ENCODE results near the gene THAP4. TPM values are rescaled to one million over a fixed set of nuclear protein-coding genes. Genes with fewer than 3 reads are reported as not detected.

THAP4 gene
- total and polyA plus RNA-seq, 2 of the 13 experiments (the other 11 are each of a cell fraction or from before 2014, with no cell fraction given), result 59.7 to 75.7 TPM

GRCh38 chr2:241609859-241610793 is 26.8 kb downstream of the THAP4 start (continued):
- peak; percentile 81 for TF ChIP-seq KMT2A (CRISPR knock-in tag; IDR thresholded peaks at IDR 0.05)
- peak; percentile 96 for TF ChIP-seq TARDBP (CRISPR knock-in tag; IDR thresholded peaks at IDR 0.05)
- peak; percentile 95 for TF ChIP-seq ZNF772 (CRISPR knock-in tag; IDR thresholded peaks at IDR 0.05)
- peak; percentile 98 for TF ChIP-seq ZNF687 (CRISPR knock-in tag; IDR thresholded peaks at IDR 0.05)
- peak; percentile 53 for TF ChIP-seq RERE (CRISPR knock-in tag; IDR thresholded peaks at IDR 0.05; ENCODE audit: low read depth)
- TF ChIP-seq KLF16 (CRISPR knock-in tag; IDR thresholded peaks at IDR 0.05), result peak in 1 of 2 experiments; percentile 85; a peak in 2 of 4 replicates
- TF ChIP-seq KLF12 (CRISPR knock-in tag; IDR thresholded peaks at IDR 0.05; ENCODE audit: borderline replicate concordance), result peak; percentile 95
- peak; percentile 48 for TF ChIP-seq SRSF1 (optimal IDR thresholded peaks at IDR 0.05; ENCODE audit: low read depth, low read length)
- peak; percentile 56; the same call in 1 of the 2 replicates for TF ChIP-seq ZNF124 (CRISPR knock-in tag; IDR thresholded peaks at IDR 0.05)
- TF ChIP-seq KLF6 (CRISPR knock-in tag; IDR thresholded peaks at IDR 0.05), result peak; percentile 94
- peak; percentile 50; the same call in 1 of the 2 replicates for TF ChIP-seq TFE3 (CRISPR knock-in tag; IDR thresholded peaks at IDR 0.05)
- no peak; the same call in none of the 2 replicates for TF ChIP-seq POGZ (CRISPR knock-in tag; IDR thresholded peaks at IDR 0.05)
- TF ChIP-seq ZNF777 (CRISPR knock-in tag; IDR thresholded peaks at IDR 0.05), result no peak
- peak; percentile 58 for TF ChIP-seq ZNF746 (CRISPR knock-in tag; IDR thresholded peaks at IDR 0.05)
- TF ChIP-seq RXRB (CRISPR knock-in tag; IDR thresholded peaks at IDR 0.05; ENCODE audit: borderline replicate concordance), result peak; percentile 59; the same call in 1 of the 2 replicates
- TF ChIP-seq SAFB2 (CRISPR knock-in tag; IDR thresholded peaks at IDR 0.05; ENCODE audit: borderline replicate concordance, low read depth), result peak; percentile 99
